Body of pancreas (tissue), 4 donors: ENCODE measurements around the gene CACUL1. TPM values are rescaled to one million over a fixed set of nuclear protein-coding genes. Genes with fewer than 3 reads are reported as not detected.
A peak's percentile ranks its signal among the peaks of the same experiment; 100 is the strongest.

Source experiments
- ATAC-seq: fragments of 150-250 bp; one replicate; pipeline ENCODE4 v1.9.1; 2016
- DNase-seq, 4 donors: peaks; one replicate each; pipeline ENCODE4 v3.0.0-alpha.2; 2019
- H3K27ac ChIP-seq, 4 donors: fragments of 200-600 bp; sonication (generic); 1 replicate in 3 of 4; 2 replicates in 1 of 4; pipeline versions ENCODE4 v1.5.1 to v1.6.1; 2016 to 2019; ENCODE audit warnings: mild to moderate bottlenecking in 1 of 4, mixed read lengths in 1 of 4, moderate library complexity in 1 of 4
- H3K27me3 ChIP-seq, 2 donors: fragments of 200-600 bp; sonication (generic); one replicate each; pipeline ENCODE4 v1.6.0; 2016; ENCODE audit warnings: mild to moderate bottlenecking in 1 of 2
- H3K36me3 ChIP-seq, 2 donors: fragments of 200-600 bp; sonication (generic); replicated peaks in 1 of 2; 2 replicates each; pipeline ENCODE4 v1.5.1; 2016; ENCODE audit warnings: low read depth in 2 of 2; ENCODE audit not compliant: insufficient read depth in 1 of 2
- H3K4me1 ChIP-seq: fragments of 200-600 bp; sonication (generic); one replicate; pipeline ENCODE4 v1.6.0; 2016
- H3K4me3 ChIP-seq, 2 donors: fragments of 200-600 bp; sonication (generic); 1 replicate in 1 of 2; 2 replicates in 1 of 2; pipeline ENCODE4 v1.5.1; 2016 to 2019
- H3K9me3 ChIP-seq, 3 donors: fragments of 200-600 bp; sonication (generic); 1 replicate in 2 of 3; 2 replicates in 1 of 3; pipeline ENCODE4 v1.5.1; 2016
- POLR2A ChIP-seq, 3 donors: fragments of 450-650 bp; IDR thresholded peaks; one replicate each; pipeline ENCODE4 v1.6.1; 2016; ENCODE audit warnings: antibody characterized with exemption in 3 of 3, mild to moderate bottlenecking in 2 of 3
- WGBS, 2 donors: methylation state at CpG; one replicate each; pipeline ENCODE4 v1.1.5; 2017; 5-methylcytosine and 5-hydroxymethylcytosine counted together
- intact Hi-C: fragments of 100-400 bp; cut with DNase I; formaldehyde crosslinking; loops from one replicate; pipeline ENCODE4 v1.15.1; 2023
- total RNA-seq, 2 donors: library from RNA; depleted of rRNA; stranded (reverse); fragments of >200 nt; gene quantifications; one replicate each; pipeline ENCODE4 v1.1.0, GENCODE V29; 2016
- TF ChIP-seq, protein P1 (sequence below), 7 experiments: fragments of 450-650 bp in 4 of 7; fragments of 200-600 bp in 3 of 7; sonication (generic) in 3 of 7; IDR thresholded peaks; one replicate each; pipeline ENCODE4 v1.5.1; 2016 to 2019; ENCODE audit warnings: antibody characterized with exemption in 7 of 7

Gene CACUL1
- total RNA-seq, 2 donors from 2014 or later, result 12.9 to 16.1 TPM

DNA sequence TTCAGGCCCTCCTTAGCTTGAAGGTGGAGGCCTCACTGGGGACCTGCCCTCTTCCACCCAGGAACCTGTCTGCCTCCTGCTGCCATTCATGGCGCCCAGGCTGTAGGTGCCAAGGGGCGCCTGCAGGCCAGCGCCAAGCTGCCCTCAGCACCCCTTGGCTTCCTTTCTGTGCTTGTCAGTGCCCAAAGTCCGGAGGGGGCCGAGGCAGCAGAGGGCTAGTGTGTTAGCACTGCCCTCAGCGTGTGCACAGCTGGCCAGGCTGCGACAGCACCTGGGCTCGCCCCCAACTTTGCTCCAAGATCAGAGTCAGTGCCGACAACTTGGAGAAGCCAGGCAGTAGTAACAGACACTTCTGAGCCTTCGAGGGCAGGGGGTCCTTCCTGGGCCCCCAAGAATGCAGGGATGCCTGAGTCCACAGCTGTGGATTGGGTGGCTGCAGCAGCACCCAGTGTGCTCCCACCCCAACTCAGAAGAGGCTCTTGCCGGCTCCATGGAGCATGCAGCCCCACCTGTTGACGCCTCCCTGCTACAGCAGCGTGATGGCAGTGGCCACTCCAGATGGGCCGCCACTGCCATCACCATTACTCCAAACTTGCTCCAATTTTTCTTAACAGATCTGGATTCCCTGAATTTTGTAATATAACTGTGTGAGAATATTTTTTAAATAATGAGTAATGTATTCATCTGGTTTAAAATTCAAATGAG, 41.7 kb downstream of the CACUL1 start:
- H3K4me3 ChIP-seq, result no peak overlapping the region
- intact Hi-C loops, result no loop called here
- H3K9me3 ChIP-seq, result no peaks in the 10 kb centered on the region
- DNase-seq (peak in 3 of 4 donors; percentile 13 to 45 (median 20)), ATAC-seq (peak; percentile 65)
- WGBS, 2 donors, result 81 to 82% methylated on average over 7 to 12 of the region's 14 CpGs
- no peak overlapping the region for H3K27ac ChIP-seq
- H3K27me3 ChIP-seq, result no peaks in the 10 kb centered on the region
- H3K36me3 ChIP-seq, result peaks cover 0 to 2% of the 10 kb centered on the region in 2 donors
- H3K4me1 ChIP-seq, result no peaks in the 10 kb centered on the region
- TF ChIP-seq, protein P1, sequence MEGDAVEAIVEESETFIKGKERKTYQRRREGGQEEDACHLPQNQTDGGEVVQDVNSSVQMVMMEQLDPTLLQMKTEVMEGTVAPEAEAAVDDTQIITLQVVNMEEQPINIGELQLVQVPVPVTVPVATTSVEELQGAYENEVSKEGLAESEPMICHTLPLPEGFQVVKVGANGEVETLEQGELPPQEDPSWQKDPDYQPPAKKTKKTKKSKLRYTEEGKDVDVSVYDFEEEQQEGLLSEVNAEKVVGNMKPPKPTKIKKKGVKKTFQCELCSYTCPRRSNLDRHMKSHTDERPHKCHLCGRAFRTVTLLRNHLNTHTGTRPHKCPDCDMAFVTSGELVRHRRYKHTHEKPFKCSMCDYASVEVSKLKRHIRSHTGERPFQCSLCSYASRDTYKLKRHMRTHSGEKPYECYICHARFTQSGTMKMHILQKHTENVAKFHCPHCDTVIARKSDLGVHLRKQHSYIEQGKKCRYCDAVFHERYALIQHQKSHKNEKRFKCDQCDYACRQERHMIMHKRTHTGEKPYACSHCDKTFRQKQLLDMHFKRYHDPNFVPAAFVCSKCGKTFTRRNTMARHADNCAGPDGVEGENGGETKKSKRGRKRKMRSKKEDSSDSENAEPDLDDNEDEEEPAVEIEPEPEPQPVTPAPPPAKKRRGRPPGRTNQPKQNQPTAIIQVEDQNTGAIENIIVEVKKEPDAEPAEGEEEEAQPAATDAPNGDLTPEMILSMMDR (IDR thresholded peaks at IDR 0.05), result peak in 2 of 7 experiments; percentile 19 to 24
- TF ChIP-seq POLR2A (IDR thresholded peaks at IDR 0.05), result no peak

DNA sequence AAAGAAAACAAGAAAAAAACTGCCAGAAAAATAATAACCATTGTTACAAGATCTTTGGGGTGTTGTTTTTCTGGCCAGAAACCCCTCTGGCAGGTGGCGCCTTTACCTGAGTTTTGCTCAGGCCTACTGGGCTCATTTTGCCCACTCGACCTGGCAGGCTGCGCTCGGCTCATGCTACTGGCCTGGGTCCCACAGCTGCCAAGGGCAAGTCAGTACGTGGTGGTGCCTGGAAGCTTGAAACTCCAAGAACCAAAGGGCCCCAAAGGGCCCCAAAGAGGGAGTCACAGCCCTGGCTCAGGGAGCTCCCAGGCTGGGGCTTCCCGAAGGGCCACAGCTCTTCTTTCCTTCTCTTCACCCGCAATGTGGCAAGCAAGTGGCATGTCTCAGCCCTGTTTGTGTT, 42.7 kb downstream of the CACUL1 start:
- DNase-seq (no peak), ATAC-seq (no peak)
- WGBS, 2 donors, result 66 to 87% methylated on average over 6 to 7 of the region's 7 CpGs
- Histone ChIP-seq H3K27ac (no peak overlapping the region), H3K9me3 (no peaks in the 10 kb centered on the region), H3K27me3 (no peaks in the 10 kb centered on the region), H3K4me1 (no peaks in the 10 kb centered on the region), H3K4me3 (no peak overlapping the region), H3K36me3 (peaks cover 0 to 2% of the 10 kb centered on the region in 2 donors)
- TF ChIP-seq POLR2A (IDR thresholded peaks at IDR 0.05), result no peak
- TF ChIP-seq, protein P1 (IDR thresholded peaks at IDR 0.05), result no peak
- intact Hi-C loops, result no loop called here

DNA sequence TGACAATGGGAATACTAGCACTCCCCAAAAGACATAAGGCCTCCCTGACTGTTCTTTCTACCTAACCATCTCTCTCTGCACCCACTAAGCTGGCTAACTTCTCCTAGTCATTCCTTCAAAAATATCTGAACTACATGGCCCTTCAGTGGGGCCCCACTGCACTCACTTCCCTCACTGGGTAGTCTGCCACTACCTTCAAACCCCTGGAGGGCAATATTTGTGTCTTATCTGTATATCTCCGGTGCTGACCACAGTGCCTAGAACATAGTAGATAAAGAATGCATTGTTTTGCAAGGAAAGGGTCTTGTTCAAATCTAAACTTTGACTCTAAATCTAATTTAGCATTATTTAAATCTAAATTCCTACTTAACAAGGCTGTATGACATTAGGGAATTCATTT, 44.3 kb downstream of the CACUL1 start:
- no peaks in the 10 kb centered on the region for H3K27me3 ChIP-seq
- H3K9me3 ChIP-seq, result no peaks in the 10 kb centered on the region
- ATAC-seq (no peak), DNase-seq (no peak)
- intact Hi-C loops, result no loop called here
- no peak overlapping the region for H3K27ac ChIP-seq
- H3K36me3 ChIP-seq, result no peaks in the 10 kb centered on the region
- H3K4me3 ChIP-seq, result no peak overlapping the region
- WGBS, 2 donors, result 69 to 74% methylated on average over 1 of the region's 1 CpG
- H3K4me1 ChIP-seq, result no peaks in the 10 kb centered on the region
- TF ChIP-seq POLR2A (IDR thresholded peaks at IDR 0.05), result no peak
- TF ChIP-seq, protein P1 (IDR thresholded peaks at IDR 0.05), result no peak

DNA sequence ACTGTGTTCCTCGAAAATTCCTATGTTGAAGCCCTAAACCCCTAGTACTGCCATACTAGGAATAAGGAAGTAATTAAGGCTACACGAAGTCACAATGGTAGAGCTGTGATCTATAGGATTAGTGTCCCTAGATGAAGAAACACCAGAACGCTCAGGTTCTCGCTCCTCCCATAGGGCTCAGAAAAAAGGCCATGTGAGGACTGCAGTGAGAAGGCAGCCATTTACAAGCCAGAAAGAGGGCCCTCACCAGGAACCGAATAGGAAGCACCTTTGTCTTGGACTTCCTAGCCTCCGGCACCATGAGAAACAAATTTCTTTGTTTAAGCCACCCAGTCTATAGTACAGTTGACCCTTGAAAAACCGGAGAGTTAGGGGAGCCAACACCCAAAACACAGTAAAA, 46.2 kb downstream of the CACUL1 start:
- Histone ChIP-seq H3K4me1 (no peaks in the 10 kb centered on the region), H3K4me3 (no peak overlapping the region), H3K36me3 (no peaks in the 10 kb centered on the region), H3K9me3 (no peaks in the 10 kb centered on the region), H3K27me3 (no peaks in the 10 kb centered on the region), H3K27ac (no peak overlapping the region)
- no peak for DNase-seq
- TF ChIP-seq POLR2A (IDR thresholded peaks at IDR 0.05), result no peak
- TF ChIP-seq, protein P1 (IDR thresholded peaks at IDR 0.05), result no peak
- intact Hi-C loops, result no loop called here
- 92 to 95% methylated on average over 7 of the region's 7 CpGs for WGBS, 2 donors
- ATAC-seq, result no peak

DNA sequence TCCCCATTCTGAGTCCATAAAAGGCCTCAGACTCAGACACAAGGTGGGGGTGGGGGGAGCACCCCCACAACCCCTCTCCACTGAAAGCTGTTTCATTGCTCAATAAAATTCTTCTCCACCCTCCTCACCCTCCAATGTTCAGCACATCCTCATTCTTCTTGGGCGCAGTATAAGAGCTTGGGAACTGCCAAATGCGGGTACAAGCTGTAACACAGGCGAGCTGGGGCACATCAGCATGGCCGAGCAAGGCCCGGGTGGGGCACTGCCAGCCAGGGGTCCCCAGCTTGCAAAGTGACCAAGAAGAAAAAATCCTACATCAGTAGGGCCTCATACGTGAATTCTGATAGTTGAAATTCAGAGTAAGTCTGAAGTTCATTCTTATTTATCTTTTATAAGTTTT, 50.1 kb downstream of the CACUL1 start:
- no peak for ATAC-seq
- 97% methylated on average over 6 of the region's 6 CpGs for WGBS, 2 donors
- no peak overlapping the region for H3K27ac ChIP-seq

More for the DNA sequence above, 50.1 kb downstream of the CACUL1 start:
- Histone ChIP-seq H3K36me3 (no peaks in the 10 kb centered on the region), H3K4me1 (no peaks in the 10 kb centered on the region), H3K9me3 (no peaks in the 10 kb centered on the region), H3K27me3 (no peaks in the 10 kb centered on the region), H3K4me3 (no peak overlapping the region)
- TF ChIP-seq POLR2A (IDR thresholded peaks at IDR 0.05), result no peak
- TF ChIP-seq, protein P1 (IDR thresholded peaks at IDR 0.05), result no peak
- DNase-seq, result no peak
- intact Hi-C loops, result no loop called here
